Measurements from ENCODE around the gene CT45A6.
"Not testable (repeated sequence)": the region's sequence is repeated elsewhere in the genome, so short reads cannot be mapped to it uniquely, and the experiment has no call there.

Gene CT45A6, protein sequence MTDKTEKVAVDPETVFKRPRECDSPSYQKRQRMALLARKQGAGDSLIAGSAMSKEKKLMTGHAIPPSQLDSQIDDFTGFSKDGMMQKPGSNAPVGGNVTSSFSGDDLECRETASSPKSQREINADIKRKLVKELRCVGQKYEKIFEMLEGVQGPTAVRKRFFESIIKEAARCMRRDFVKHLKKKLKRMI

DNA sequence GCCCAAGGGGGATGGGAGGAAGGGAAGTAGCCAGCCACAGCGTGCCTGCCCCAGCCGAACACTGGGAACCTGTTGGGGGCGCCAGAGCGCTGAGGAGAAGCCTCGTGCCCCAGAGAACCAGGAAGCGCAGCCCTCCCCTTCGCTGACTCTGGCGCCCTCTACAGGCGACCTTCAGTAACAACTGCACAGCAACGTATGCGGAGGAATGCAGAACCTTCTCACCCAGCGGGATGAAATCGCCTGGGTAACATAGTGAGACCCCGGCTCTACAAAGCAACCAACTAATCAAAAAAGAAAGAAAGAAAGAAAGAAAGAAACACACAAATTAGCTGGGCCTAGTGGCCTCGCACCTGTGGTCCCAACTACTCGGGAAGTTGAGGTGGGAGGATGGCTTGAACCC lies at the start of gene CT45A6:
Gene CT45A6 (minus strand): TSS at position 101 of the 400 bp plus-strand sequence. CDS start 3,794 bp downstream, outside the sequence.
- not testable (repeated sequence) for DNase-seq

DNA sequence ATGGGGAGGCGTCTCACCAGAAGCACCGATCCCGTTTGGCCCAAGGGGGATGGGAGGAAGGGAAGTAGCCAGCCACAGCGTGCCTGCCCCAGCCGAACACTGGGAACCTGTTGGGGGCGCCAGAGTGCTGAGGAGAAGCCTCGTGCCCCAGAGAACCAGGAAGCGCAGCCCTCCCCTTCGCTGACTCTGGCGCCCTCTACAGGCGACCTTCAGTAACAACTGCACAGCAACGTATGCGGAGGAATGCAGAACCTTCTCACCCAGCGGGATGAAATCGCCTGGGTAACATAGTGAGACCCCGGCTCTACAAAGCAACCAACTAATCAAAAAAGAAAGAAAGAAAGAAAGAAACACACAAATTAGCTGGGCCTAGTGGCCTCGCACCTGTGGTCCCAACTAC lies 34.6 kb upstream of the CT45A6 start, which contains the start of gene CT45A7:
Gene CT45A7 (minus strand): TSS at position 101 of the 400 bp plus-strand sequence. CDS start 3,747 bp downstream, outside the sequence.
- not testable (repeated sequence) for DNase-seq

DNA sequence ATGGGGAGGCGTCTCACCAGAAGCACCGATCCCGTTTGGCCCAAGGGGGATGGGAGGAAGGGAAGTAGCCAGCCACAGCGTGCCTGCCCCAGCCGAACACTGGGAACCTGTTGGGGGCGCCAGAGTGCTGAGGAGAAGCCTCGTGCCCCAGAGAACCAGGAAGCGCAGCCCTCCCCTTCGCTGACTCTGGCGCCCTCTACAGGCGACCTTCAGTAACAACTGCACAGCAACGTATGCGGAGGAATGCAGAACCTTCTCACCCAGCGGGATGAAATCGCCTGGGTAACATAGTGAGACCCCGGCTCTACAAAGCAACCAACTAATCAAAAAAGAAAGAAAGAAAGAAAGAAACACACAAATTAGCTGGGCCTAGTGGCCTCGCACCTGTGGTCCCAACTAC lies 17.3 kb upstream of the CT45A6 start, which contains the start of gene CT45A2:
Gene CT45A2 (minus strand): TSS at position 101 of the 400 bp plus-strand sequence. CDS start 3,747 bp downstream, outside the sequence.
- not testable (repeated sequence) for DNase-seq

DNA sequence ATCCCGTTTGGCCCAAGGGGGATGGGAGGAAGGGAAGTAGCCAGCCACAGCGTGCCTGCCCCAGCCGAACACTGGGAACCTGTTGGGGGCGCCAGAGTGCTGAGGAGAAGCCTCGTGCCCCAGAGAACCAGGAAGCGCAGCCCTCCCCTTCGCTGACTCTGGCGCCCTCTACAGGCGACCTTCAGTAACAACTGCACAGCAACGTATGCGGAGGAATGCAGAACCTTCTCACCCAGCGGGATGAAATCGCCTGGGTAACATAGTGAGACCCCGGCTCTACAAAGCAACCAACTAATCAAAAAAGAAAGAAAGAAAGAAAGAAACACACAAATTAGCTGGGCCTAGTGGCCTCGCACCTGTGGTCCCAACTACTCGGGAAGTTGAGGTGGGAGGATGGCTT lies 17.2 kb downstream of the CT45A6 start, which contains the start of gene CT45A5:
Gene CT45A5 (minus strand): TSS at position 101 of the 400 bp plus-strand sequence. CDS start 3,774 bp downstream, outside the sequence.
- DNase-seq, result not testable (repeated sequence)

DNA sequence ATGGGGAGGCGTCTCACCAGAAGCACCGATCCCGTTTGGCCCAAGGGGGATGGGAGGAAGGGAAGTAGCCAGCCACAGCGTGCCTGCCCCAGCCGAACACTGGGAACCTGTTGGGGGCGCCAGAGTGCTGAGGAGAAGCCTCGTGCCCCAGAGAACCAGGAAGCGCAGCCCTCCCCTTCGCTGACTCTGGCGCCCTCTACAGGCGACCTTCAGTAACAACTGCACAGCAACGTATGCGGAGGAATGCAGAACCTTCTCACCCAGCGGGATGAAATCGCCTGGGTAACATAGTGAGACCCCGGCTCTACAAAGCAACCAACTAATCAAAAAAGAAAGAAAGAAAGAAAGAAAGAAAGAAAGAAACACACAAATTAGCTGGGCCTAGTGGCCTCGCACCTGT lies 34.5 kb downstream of the CT45A6 start, which contains the start of gene CT45A3:
Gene CT45A3 (minus strand): TSS at position 101 of the 400 bp plus-strand sequence. CDS start 3,747 bp downstream, outside the sequence.
- DNase-seq, result not testable (repeated sequence)

DNA sequence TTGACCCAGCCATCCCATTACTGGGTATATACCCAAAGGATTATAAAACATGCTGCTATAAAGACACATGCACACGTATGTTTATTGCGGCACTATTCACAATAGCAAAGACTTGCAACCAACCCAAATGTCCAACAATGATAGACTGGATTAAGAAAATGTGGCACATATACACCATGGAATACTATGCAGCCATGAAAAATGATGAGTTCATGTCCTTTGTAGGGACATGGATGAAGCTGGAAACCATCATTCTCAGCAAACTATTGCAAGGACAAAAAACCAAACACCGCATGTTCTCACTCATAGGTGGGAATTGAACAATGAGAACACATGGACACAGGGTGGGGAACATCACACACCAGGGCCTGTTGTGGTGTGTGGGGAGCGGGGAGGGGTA lies 57.8 kb downstream of the CT45A6 start:
- DNase-seq, result not testable (repeated sequence)
